SH-SY5Y (cell line): ENCODE results near the gene C20orf144.

Experiments used
- GATA2 ChIP-seq: IDR thresholded peaks from 2 replicates; pipeline ENCODE4 v1.6.1; 2011; ENCODE audit warnings: mild to moderate bottlenecking, low read depth, low read length
- GATA3 ChIP-seq: IDR thresholded peaks from 2 replicates; pipeline ENCODE4 v1.6.1; 2011; ENCODE audit warnings: low read depth, mild to moderate bottlenecking, low read length, moderate library complexity

C20orf144 gene

DNA sequence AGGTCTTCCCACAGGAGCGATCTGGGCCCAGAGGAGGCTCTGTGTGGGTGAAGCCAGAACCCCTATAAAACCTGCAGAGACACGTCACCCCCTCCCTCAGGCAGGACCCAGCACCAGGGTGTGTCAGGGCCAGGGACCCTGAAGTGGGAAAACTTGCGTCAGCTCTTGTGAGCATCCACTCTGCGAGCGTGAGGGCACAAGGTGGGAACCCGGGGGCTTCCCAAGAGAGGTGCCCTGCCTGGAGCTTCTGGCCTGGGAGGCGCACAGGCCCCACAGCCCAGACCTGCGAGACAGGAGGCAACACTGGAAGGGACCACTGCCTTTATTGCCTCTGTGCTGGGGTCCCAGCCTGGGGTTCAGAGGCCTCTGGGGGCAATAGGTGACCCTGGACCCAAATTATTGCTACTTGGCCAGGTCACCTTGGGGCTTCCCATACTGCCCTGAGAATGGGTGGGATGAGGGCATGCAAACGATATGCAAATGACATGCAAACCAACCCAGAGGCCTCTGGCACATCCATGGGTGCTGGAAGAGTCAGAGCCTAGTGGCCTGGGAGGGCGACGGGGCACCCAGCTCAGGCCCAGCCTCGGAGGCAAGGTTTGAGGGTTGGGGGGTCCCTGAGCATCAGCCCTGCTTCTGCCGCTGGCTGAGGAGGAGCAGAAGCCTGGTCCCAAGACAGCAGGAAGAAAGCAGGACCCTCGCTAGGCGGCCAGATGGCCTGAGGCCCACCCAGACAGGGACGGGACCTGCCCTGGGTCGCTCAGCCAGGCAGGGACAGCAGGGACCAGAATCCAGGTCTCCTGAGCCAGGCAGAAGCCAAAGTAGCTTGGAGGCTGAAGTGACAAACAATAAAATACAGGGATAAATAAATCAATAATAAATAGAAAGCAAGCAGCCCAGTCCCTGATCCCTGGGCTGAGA lies 5.1 kb upstream of the C20orf144 start:
- TF ChIP-seq GATA3, result no peak
- TF ChIP-seq GATA2, result no peak

DNA sequence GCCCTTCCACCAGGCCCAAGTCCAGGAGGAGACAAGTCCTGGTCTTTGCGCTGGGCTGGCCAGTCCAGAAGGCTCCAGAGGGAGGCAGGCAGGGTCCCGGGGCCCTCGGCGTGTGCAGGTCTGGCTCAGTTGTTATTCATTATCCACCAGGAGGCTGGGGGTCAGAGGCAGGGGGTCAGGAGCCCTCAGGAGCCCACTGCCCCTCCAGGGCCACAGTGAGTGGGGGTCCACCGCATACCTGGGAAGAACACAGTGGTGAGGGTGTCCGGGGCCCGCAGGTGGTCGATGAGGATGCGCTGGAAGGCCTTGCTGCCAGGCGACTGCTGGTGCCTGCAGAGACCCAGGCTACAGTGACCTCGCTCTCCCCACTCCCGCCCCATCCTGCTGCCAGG lies 4.4 kb upstream of the C20orf144 start:
- TF ChIP-seq GATA3 (no peak), GATA2 (no peak)

DNA sequence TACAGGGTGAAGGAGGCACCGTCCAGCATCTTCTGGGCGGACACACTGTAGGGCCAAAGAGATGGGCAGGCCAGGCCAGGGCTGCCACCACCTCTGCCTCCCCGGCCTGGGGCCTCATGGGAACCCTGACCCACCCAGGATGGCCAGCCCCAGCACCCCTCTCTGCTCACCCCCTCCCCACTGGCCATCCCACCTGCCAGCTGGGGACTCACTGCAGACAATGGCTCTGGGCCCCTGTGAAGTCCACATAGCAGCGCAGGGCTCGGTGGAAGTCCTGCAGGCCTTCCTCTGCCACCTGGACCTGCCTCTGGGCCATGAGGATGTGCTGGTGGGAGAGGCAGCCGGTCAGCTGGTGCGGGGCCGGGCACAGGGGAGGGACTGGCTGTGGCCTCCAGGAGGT lies 3.6 kb upstream of the C20orf144 start:
- TF ChIP-seq GATA3, result no peak

DNA sequence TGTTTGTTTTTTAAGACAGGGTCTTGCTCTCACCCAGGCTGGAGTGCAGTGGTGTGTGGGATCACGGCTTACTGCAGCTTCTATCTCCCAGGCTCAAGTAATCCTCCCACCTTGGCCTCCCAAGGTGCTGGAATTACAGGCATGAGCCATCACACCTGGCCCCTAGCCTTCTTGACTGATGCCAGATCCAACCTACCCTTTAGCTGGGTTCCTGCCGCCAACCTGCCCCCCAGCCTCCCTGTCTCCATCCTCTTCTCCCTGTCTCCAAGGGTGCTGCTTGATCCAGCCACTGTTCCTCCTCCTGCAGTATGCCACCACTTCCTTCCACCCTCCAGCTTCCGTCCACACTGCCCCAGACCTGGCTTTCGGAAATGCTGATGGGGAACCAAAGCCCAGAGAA lies 3.2 kb upstream of the C20orf144 start:
- no peak for TF ChIP-seq GATA2
- TF ChIP-seq GATA3, result no peak

DNA sequence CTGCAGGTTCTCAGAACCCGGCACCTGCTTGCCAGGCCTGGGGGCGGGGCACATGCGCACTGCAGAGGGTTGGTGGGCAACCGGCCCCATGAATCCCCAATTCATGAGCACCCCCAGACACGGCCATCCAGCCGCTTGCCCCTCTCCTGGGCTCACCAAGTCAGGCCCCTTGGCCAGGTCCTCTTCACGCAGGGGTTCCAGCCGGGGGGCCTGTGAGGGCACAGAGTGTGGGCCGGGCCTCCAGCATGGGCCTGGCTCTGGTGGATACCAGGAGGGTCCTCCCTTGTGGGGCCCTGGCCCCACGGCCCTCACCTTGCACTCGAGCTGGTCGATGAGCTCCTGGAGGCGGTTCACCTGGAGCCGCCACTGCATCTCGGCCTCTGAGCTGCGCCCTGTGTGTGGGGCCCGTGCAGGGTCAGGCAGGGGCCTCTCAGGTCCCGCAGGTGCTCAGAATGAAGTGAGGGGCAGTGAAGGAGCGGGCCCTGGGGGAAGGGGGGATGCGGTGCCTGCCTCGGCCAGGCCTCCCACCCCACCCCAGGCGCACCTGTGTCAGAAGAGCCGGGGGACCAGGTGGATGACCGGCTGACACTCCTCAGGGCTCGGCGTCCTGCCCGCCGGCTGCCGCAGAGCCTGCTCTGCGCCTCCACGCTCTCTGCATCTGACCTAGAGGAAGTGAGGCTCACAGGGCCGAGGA lies 2.6 kb upstream of the C20orf144 start:
- no peak for TF ChIP-seq GATA2

DNA sequence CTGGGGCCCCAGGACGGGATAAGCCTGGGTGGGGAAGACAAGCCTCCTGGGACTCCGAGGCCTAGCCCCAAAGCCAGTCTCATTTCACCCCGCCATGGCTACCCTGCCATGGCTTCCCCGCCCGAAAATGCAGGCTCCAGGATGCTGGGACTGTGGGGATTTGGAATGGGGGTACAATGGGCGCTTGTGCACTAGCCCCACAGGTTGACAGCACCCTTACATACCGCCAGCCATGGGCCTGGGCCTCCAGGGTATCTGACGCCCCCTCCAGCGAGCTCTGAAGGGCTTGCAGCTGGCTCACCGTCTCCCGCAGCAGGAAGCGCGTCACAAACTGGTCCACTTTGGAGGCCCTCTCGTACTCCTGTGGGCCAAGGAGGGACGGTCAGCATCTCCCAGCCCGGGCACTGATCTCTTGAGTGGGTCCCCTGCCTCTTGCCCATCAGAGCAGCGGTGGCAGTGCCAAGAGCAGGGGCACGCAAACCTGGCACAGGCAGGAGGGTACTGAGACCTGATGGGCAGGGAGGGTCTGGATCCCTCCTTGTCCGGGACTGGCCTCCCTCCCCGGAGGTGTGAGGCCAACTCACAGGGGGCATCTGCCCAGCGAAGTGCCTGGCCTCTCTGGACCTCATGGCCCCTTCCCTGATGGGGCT lies 2.0 kb upstream of the C20orf144 start:
- no peak for TF ChIP-seq GATA3

DNA sequence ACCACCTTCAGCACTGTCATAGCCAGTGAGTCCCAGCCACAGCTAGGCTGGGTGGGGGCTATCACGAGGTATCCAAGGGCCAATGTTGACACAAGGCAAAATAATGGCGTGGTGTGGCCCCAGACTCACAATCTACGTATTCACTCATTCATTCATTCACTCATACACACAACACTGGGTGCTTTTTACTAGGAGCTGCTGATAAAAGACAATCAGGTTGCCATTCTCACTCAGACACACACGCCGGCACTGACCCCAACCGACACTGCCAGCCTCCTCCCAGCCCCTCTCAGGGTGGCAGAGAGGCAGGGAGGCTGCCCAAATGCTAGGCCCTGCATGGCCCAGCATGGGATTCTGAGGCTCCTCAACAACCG lies 1.5 kb upstream of the C20orf144 start:
- no peak for TF ChIP-seq GATA2
- TF ChIP-seq GATA3, result no peak

DNA sequence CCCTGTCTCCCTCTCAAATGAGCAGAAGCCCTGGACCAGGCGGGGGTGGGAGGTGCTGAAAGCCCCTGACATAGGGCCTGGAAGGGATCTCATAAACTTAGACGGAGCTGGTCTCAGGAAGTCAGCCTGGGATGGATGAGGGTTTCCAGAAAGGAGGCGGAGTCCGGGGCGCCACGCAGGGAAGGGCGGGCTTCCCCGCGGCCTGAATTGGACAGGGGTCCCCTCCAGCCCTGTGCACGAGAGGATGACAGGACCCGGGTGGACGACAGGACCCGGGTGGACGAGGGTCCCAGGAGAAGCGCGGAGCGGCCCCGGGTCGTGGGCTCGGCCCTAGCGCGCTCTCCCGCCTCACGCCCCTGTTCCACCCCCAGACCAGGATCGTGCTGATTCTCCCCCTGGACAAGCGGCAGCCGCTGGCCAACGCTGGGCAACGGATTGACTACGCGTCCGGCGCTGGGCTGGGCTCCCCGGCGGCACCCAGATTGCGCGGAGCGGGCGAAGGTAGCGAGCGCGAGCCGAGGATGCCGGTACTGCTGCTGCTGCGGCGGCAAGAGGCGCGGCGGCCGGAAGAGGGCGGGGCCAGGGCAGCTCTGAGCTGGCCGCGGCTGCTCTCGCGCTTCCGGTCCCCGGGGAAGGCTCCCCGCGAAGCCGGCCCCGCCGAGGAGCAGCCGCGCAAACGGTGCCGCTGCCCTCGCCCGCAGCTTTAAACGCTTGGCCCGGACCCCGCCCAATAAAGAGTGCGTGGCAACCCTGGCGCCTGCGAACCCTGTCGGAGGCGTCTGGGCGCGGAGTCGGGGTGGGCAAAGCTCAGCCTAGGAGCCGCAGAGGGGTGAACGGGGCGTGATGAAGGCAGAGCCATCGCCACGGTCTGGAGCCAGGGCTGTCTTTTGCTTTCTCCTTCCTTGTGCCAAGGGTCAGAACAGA lies 1.3 kb downstream of the C20orf144 start:
- TF ChIP-seq GATA2 (no peak), GATA3 (no peak)

DNA sequence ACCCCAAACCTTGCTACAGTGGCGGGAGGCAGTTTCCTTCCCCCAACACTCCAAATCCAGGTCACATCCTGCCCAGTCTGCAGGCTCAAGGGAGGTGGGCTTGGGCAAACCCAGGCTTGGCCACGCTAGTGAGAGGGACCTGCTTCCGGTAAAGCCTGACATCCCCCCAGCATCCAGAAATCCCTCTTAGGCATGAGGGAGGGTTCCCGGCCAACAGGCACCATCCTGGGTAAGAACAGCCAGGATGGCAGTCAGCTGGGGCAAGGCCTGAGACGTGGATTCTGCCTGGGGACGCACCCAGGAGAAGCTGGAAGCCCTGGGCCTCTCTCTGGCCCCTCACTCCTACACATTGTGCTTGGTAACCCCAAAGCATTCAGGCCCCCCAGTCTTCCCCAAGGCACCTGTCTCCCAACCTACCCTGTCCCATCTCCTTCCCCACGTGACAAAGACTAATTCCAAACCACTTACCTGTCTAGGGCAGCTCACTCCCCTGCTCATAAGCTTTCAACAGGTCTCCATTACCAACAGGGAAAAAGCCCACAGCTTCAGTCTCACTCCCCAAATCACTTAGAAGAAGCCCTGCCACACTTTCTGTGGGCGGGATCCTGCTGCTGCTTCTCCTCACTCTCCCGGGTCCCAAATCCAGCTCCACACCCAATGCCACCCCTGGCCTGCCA lies 2.1 kb downstream of the C20orf144 start:
- TF ChIP-seq GATA2 (no peak), GATA3 (no peak)

DNA sequence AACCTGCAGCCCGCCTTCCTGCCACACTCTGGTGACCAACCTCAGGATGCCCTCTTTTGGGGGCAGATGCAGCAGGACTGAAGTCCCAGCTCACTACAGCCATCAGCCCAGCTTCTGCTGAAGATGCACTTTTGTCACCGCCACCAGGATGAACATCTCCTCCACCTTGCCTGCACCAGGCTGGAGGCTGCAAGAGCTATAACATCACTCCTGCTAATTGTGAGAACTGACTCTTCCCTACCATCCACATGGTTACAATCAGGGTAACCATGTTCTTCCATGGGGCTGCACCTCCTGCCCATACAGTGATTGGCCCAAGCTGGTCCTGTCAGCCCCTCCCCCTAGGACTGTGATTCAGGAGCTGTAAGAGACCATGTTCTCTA lies 2.6 kb downstream of the C20orf144 start:
- TF ChIP-seq GATA2 (no peak), GATA3 (no peak)

DNA sequence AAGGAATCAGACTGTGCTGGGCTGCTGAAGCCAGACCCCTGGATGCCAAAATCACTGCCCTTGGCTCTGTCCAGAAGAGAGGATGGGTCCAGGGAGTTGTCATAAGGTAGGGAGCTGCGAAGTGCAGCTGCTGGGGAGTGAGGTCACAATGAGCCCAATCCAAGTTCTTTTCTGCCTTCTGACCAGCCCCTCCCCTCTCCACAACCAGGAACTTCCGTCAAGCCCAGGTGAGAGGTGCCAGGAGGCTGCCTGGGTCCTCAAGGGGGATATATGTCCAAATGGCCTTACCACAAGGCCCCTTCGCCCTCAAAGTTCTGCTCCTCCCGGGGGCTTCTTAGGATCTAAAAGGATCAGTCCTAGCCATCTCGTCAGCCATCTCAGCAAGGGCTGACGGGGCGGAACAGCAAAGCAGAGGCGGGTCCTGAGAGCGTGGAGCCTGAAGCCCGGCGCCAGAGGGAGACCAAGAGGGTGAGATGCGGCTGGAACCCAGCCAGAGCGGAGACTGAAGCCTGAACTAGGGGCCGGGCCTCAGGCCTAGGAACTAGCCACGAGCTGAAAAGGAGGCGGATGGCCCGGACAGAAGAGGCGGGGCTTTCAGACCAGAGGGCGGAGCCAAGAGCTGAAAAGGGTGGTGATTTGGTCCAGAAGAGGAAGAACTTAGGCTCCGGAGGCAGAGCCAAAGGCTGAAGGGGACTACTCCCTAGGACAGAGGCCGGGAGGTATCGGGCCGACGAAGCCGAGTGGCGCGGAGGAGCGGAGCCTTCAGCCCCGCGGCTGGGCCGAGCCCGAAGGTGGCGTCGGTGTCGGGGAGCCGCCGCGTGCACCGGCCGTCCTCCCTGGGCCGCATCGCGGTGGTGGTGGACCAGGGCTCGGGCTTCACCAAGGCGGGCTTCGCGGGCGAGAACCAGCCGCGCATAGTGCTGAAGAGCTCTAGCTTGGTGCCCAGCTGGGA lies 4.4 kb downstream of the C20orf144 start, which contains the start of gene ACTL10:
ACTL10 (plus strand) TSS at position 651 of the 952 bp plus-strand sequence. CDS start 555 bp downstream, outside the sequence.
- TF ChIP-seq GATA3, result no peak
- peak; percentile 51 for TF ChIP-seq GATA2

DNA sequence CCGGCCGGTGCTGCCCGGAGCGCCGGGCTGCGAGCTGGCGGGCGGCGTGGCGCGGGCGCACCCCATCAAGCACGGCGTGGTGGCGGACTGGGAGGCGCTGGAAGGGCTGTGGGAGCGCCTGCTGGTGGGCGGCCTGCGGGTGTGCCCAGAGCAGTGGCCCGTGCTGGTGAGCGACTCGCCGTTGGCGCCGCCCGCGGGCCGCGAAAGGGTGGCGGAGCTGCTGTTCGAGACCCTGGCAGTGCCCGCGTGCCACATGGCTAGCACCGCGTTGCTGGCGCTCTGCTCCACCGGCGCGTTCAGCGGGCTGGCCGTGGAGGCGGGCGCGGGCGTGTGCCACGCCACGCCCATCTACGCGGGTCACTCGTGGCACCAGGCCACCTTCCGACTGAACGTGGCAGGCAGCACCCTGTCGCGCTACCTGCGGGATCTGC lies 5.1 kb downstream of the C20orf144 start:
- TF ChIP-seq GATA2 (no peak), GATA3 (no peak)
